ENCODE results near the gene TEX35.
"Not testable (repeated sequence)": the region's sequence is repeated elsewhere in the genome, so short reads cannot be mapped to it uniquely, and the experiment has no call there.

TEX35 gene

DNA sequence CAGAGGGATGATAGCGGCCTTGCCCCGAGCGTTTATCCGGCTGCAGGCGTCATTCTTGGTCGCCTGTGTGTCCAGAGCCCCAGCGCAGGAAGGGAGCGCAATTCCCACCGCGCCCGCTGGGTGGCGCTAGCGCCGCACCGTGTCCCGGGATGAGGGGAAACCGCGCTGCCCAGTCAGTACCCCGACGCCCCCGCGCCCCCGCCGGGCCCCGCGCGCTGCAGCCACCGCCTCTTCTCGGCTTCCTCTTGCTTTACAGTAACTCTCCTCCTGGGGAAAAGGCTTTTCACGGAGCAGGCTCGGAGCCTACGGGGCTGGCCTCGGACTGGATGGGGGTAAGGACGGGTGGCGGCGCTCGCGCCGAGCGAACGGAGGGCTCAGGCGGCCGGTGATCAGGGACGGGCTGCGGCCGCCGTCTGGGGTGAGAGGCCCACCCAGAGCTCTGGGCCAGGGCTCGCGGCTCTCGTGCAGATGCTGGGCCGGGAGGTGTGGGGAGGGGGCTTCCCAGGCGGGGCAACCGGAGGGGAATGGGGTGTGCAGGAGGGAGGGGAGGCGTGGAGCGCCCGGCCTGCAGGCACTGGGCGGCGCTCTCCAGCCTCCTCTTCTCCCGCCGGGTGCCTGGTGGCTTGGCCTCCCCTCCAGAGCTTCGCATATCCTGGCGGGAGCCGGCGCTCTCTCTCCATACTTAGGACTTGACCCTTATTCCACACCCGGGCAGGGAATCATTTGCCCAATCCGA, 29.8 kb downstream of the TEX35 start:
- peak; percentile 77 for DNase-seq

DNA sequence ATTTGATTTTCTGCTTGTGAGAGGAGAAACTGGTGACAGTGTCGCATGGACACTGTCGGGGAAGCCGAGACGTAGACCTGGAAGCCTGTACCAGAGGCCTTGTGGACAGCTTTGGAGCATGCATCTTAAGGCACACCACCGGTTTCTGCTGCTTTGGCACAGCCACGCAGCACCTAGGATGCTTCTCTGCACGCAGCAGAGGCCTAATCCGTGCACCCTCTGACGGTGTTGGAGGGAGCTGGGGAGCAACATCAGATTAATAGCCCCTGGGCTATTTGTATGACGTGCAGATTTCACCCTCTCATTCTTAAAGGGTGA, 30.3 kb downstream of the TEX35 start:
- no peak for DNase-seq

DNA sequence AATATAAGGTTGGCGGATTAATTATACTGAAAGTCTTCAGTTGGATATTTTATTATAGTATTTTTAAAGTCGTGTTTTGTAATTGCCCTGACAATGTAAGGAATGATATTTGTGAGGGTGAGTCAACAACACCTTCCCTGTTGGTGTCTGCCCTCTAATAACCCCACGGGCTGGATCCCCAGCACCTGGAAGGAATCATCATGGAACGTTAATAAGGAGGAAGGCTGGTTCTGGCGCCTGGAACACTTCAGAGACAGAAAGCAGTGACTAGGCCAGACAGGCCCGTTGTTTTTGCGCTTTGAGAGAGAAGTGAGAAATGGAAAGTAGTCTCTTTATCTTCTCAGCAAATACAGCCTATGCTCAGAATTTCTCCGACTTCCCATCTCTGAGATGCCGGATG, 31.6 kb downstream of the TEX35 start:
- no peak for DNase-seq

DNA sequence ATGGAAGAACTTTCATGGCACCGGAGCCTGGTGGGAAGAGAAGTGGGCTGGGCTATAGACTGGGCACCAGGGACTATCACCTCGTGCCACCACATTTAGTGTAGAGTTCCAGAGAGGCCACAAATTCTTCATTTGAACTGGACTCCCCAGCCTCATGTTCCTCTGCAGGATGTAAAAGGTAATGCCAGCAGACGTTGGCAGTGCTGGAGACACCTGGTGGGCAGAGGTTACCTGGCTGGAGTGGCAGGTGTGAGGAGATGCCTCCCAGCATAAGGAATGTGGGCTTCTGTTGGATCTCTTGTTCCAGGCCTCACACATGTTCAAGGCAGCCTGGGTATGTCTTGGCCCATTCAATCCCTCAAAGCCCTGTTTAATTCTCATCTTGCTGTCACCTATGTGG, 35.2 kb downstream of the TEX35 start:
- DNase-seq = no peak

DNA sequence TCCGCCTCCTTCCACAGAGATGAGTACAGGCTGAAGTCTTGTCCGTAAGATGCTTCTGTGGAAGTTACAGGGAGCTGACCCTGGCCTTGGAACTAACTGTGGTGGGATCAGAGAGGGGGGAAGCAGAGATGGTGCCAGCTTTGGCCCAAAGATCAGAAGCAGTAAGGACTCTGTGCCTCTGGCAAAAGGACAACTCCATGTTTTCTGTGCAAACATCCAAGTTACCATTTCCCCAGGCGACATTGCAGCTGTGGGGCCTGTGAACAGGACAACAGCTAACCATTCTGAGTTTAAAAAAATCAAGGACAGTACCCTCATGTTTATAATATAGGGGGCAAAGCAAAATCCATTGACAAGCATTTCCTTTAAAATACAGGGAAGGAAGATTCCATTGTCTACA, 38.4 kb downstream of the TEX35 start:
- no peak for DNase-seq

DNA sequence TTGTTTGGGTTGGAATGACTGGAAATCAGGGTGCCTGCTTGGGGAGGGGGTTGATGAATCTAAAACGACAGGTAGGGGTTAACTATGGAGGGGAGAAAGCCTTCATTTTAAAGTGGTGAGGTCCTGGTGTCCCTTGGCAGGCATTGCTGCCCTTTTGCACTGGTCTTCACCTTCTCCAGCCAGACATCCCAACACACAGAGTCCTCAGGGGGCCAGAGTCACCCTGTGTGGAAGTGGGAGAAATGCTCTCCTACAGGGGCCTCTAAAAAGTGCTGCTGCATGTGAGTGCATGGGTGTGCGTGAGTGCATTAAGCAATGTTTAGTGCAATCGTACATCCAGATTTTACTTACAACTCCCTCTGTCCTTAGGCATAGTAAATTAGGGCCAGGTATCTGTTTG, 39.0 kb downstream of the TEX35 start:
- DNase-seq = no peak

DNA sequence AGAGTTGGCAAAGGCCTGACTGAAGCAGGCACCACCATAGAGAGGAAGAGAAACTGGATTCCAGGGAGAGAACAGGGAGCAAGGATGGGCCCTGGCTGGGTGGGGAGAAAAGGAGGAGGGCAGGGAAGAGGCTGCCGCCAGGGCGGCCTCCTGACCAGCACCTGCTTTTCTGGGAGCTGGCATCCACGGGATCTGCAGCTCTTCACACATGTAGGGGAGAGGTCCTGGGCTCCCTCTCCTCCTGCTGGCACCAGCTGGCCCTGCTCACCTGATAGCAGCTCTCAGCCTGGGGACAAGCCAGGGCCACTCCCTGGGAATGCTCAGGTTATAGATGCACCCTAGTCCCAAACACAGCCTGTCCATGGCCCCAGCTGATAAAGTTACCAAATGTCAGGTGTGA, 39.9 kb downstream of the TEX35 start:
- DNase-seq = no peak

DNA sequence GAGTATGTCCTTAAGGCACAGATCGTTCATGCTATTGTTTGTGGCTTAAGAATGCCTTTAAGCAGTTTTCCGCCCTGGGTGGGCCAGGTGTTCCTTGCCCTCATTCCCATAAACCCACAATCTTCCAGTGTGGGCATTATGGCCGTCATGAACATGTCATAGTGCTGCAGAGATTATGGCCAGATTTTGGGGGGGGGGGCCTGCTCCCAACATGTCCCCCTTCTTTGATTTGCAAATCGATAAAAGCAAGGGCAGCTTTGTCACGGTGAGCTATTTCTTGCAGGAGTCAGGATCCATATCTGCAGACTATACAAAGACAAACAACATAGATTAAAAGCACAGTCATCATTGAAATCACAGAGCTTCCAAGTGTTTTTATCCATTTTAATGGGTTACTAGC, 41.4 kb downstream of the TEX35 start:
- DNase-seq = not testable (repeated sequence)

DNA sequence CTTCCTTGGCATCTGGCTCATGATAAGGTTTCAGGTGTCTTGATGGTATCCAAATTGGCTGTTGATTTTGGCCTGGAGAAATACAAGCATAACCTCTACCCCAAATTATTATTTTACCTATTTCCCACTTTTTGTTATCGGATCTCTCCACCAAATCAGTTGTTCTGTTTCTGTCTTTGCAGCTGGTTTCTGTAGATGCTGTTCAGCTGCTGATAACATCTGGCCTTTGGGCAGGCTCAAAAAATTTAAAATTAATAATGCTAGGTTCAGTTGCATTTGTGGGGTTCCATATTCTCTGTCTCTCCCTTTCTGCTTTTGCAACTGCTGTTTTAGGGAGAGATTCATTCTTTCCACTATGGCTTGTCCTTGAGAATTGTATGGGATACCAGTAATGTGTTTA, 42.7 kb downstream of the TEX35 start:
- DNase-seq = not testable (repeated sequence)

DNA sequence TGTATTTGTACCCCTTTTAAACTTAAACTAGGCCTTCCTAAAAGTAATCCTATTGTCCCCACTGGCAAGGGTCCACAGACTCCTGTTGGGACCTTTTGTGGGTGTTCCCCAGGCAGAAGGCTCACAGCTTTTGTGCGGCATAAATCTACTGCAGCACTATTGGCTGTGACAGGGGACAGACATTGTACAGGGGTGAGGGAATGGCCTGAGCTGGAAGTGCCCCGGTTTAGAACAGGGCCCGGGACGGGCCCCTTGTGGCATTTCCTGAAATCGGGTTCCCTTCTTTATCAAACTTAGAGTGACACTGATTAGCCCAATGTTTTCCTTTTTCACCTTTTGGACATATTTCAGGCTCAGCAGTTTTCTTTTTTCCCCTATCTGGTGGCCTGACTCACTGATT, 45.9 kb downstream of the TEX35 start:
- not testable (repeated sequence) for DNase-seq

DNA sequence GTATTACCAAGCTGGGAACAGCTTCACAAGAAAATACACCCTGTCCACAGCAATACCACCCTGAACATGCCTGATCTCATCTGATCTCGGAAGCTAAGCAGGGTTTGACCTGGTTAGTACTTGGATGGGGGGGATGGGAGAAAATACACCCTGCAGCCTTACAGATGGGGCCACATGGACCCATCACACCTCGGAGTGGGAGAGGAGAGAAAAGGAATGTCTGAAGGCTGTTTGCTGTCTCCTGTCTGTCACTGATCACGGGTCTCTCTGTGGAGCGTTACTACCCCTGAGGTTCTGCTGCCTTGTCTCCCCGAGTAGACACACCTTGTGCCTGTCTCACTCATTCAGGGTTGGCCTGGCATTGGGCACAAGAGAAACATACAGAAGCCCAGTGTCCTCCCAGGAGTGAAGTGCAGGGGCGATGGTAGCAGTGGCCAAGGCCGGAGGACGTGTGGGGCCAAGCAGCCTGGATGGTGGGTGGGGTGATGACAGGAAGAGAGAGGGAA, 48.0 kb downstream of the TEX35 start:
- no peak for DNase-seq

DNA sequence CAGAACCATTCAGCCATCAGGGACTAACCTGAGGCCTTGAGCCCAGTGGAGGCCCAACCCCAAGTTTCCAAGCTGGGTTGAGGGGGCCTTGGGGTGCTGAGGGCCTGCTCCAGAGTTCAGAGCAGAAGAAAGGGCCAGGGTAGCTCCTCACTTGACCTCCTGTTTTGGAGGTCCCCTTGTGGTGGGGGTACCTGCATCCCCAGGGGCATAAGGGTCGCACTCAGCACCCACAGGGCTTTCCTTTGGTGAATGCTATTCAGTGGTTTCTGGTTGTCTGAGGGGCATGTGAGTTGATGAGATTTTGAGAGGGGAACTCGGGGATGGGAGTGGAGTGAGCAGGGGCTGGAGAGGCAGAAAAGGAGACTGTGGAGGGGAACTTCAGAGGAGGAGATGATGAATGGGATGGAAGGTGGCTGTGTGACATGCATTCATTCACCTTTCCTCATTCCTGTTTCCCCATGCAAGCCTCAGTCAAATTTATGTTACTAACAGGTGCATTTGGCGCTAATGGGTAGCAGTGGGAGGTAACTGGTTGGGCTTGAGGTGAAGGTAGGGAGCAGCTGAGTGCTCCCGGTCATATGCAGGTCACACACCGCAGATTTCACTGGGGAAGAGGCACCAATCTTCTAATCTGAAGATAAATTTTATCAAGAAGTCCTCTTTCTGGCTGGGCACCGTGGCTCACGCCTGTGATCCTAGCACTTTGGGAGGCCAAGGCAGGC, 50.4 kb downstream of the TEX35 start:
- DNase-seq = no peak

DNA sequence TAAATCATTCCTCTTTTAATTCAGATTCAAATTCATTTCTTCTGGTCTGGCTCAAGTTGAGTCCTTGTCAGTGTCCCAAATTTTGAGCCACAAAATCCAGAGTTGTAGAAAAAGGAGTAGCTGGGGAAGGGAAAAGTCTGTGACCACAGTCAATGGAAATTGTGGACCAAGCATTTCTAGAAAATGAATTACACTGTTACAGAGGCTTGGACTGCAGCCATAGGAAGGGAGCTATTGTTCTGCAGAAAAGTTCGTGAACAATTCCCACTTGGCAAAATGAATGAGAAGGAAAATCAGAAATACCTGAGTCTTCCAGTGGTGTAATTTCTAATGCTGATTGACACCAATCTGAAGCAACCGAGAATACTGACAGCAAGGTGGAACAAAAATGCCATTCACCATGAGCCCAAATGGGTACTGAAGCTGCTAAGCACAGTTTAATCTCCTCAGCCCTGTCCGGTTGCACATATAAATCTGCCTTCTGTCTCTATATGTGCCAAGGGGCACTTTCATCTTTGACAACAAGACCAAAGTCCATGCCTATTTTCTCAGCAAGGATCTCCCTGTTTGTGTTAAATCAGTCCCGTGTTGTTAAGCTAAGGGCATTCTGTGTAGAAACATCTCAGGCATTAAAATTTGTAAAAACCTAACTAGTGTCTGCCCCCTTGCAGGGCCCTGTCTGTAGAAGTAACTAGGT, 51.3 kb downstream of the TEX35 start:
- DNase-seq = no peak

DNA sequence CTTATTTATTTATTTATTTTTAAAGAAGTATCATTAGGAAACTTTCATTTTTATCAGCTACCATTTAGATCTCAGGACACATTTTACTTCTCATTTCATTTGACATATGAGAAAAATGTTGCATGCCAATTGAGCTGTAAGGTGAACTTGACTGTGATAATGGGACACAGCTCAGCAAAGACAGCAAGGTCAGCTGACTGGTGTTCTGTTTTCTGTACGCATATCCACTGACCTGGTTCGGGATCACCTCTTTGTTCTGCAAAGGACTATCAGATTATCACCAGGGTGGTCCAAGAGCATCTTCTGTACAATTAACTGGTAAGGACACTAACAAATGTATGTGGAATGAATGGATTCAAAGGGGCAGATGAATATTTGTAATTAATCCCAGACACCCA, 51.9 kb downstream of the TEX35 start:
- DNase-seq = no peak

DNA sequence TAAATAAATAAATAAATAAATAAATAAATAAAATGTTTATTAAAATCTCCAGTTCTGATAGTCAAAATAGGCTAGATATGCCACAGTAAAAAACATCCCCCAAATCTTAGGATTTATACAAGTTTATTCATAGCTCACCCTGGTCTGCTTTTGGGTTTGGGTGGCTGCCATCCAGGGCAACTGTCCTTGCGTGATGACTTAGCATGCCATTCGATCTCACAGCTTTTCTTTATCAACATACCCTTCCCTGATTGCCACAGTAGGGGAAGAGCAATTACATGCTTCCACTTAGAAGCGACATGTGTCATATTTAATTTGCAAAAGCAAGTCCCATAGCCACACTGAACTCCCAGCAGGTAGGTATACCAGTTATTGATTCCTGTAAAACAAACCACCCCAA, 52.7 kb downstream of the TEX35 start:
- DNase-seq = no peak

DNA sequence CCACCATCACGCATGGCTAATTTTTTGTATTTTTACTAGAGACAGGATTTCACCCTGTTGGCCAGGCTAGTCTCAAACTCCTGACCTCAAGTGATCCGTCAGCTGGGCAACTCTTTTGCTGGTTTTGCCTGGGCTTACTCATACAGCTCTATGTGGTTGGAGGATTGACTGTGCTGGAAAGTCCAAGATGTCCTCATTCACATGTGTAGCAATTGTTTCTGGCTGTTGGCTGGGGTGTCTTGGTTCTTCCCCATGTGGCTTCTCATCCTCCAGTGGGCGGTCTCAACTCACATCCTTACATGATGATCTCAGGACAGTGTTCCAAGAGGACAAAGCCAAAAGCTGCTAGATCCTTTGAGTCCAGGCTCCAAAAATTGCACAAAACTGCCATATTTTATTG, 53.3 kb downstream of the TEX35 start:
- no peak for DNase-seq

DNA sequence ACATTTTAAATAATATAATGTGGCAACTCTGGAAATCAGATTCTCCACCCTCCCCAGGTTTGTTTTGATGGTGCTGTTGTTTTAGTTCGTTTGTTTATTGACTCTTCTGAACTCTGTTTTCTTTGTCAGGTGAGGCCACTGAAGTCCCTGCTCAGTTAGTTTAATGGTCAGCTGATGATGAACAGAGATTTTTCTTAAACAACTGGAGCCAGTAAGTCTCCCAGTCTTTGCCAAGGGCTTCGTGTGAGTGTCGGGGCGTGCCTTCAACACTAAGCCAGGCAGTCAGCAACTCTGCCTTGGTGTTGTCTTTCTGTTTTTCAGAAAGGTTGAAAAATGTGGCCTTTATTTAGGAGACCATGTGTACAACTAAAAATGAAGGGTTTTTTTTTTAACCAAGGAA, 58.9 kb downstream of the TEX35 start:
- no peak for DNase-seq
